Liver (tissue), 9 donors: Measurements from ENCODE around the gene CSF2. TPM values are rescaled to one million over a fixed set of nuclear protein-coding genes. Genes with fewer than 3 reads are reported as not detected.

Experiments used
- DNase-seq: peaks from one replicate; pipeline ENCODE4 v3.0.0-alpha.2; 2017; ENCODE audit warnings: low spot score
- H3K27ac ChIP-seq, 2 donors: one replicate each; pipeline ENCODE4 v1.7.0; 2013; ENCODE audit warnings: inconsistent platforms in 2 of 2, low read length in 2 of 2, control low read depth in 1 of 2, low read depth in 1 of 2, mild to moderate bottlenecking in 1 of 2
- H3K27me3 ChIP-seq, 4 donors: one replicate each; pipeline versions ENCODE4 v1.6.1 to v1.7.0; 2013; ENCODE audit warnings: low read length in 3 of 4, inconsistent platforms in 1 of 4, mild to moderate bottlenecking in 1 of 4, moderate library complexity in 1 of 4; ENCODE audit not compliant: control insufficient read depth in 4 of 4, insufficient read depth in 4 of 4
- H3K36me3 ChIP-seq, 4 donors: one replicate each; pipeline versions ENCODE4 v1.6.1 to v1.7.0; 2013; ENCODE audit warnings: low read length in 3 of 4, mild to moderate bottlenecking in 3 of 4, low read depth in 1 of 4, moderate library complexity in 1 of 4; ENCODE audit not compliant: control insufficient read depth in 4 of 4, insufficient read depth in 3 of 4
- H3K4me1 ChIP-seq, 4 donors: one replicate each; pipeline versions ENCODE4 v1.6.1 to v1.7.0; 2013; ENCODE audit warnings: low read length in 3 of 4, mild to moderate bottlenecking in 3 of 4, moderate library complexity in 1 of 4; ENCODE audit not compliant: control insufficient read depth in 4 of 4, insufficient read depth in 4 of 4
- H3K4me3 ChIP-seq, 3 donors: one replicate each; pipeline versions ENCODE4 v1.6.1 to v1.7.0; 2013; ENCODE audit warnings: low read length in 3 of 3, control low read depth in 1 of 3, low read depth in 1 of 3, mild to moderate bottlenecking in 1 of 3
- H3K9ac ChIP-seq, 2 donors: one replicate each; pipeline ENCODE4 v1.7.0; 2013; ENCODE audit warnings: low read length in 2 of 2, mild to moderate bottlenecking in 2 of 2, moderate library complexity in 2 of 2, control low read depth in 1 of 2, low read depth in 1 of 2
- H3K9me3 ChIP-seq, 4 donors: one replicate each; pipeline versions ENCODE4 v1.6.1 to v1.7.0; 2013; ENCODE audit warnings: low read length in 3 of 4; ENCODE audit not compliant: control insufficient read depth in 4 of 4
- EGR1 ChIP-seq, 2 donors: IDR thresholded peaks; 2 replicates each; pipeline ENCODE4 v1.6.1; 2016 to 2018; ENCODE audit warnings: antibody characterized with exemption in 2 of 2, low read depth in 2 of 2
- FOXA1 ChIP-seq: IDR thresholded peaks from 2 replicates; pipeline ENCODE4 v1.6.1; 2016; ENCODE audit warnings: antibody characterized with exemption
- FOXA2 ChIP-seq: IDR thresholded peaks from 2 replicates; pipeline ENCODE4 v1.6.1; 2016; ENCODE audit warnings: antibody characterized with exemption
- GABPA ChIP-seq, 2 donors: IDR thresholded peaks in 1 of 2; conservative IDR thresholded peaks in 1 of 2; 2 replicates each; pipeline ENCODE4 v1.6.1; 2016; ENCODE audit warnings: antibody characterized with exemption in 2 of 2, mild to moderate bottlenecking in 1 of 2, moderate library complexity in 1 of 2
- HNF4A ChIP-seq, 2 donors: conservative IDR thresholded peaks; 2 replicates each; pipeline ENCODE4 v1.6.1; 2016; ENCODE audit warnings: antibody characterized with exemption in 2 of 2, mild to moderate bottlenecking in 2 of 2
- HNF4G ChIP-seq: IDR thresholded peaks from 2 replicates; pipeline ENCODE4 v1.6.1; 2016; ENCODE audit warnings: antibody characterized with exemption
- JUND ChIP-seq, 2 donors: IDR thresholded peaks; 2 replicates each; pipeline ENCODE4 v1.6.1; 2016; ENCODE audit warnings: antibody characterized with exemption in 2 of 2
- NR2F2 ChIP-seq: IDR thresholded peaks from 2 replicates; pipeline ENCODE4 v1.6.1; 2016; ENCODE audit warnings: antibody characterized with exemption
- RAD21 ChIP-seq, 2 donors: IDR thresholded peaks; 2 replicates each; pipeline ENCODE4 v1.6.1; 2016; ENCODE audit warnings: antibody characterized with exemption in 2 of 2, mild to moderate bottlenecking in 2 of 2
- RXRA ChIP-seq, 2 donors: IDR thresholded peaks; 2 replicates each; pipeline ENCODE4 v1.6.1; 2017 to 2018; ENCODE audit warnings: antibody characterized with exemption in 2 of 2, mild to moderate bottlenecking in 1 of 2
- SP1 ChIP-seq: IDR thresholded peaks from 2 replicates; pipeline ENCODE4 v1.6.1; 2018; ENCODE audit warnings: antibody characterized with exemption, mild to moderate bottlenecking
- TAF1 ChIP-seq: conservative IDR thresholded peaks from 2 replicates; pipeline ENCODE4 v1.6.1; 2016; ENCODE audit warnings: antibody characterized with exemption, mild to moderate bottlenecking
- YY1 ChIP-seq: IDR thresholded peaks from 2 replicates; pipeline ENCODE4 v1.6.1; 2016; ENCODE audit warnings: antibody characterized with exemption, mild to moderate bottlenecking
- WGBS: extraction: QIAGEN DNeasy Blood & Tissue Kit; methylation state at CpG from one replicate; pipeline ENCODE4 v1.1.7; 2013; 5-methylcytosine and 5-hydroxymethylcytosine counted together
- polyA plus RNA-seq, 2 donors: library from polyadenylated mRNA; stranded (reverse) in 1 of 2; unstranded in 1 of 2; fragments of 200-250 nt in 1 of 2; fragments of >200 nt in 1 of 2; fragmentation: Nextera tagmentation in 1 of 2; extraction: Ambion mirVana in 1 of 2; gene quantifications; one replicate each; pipeline versions ENCODE4 v1.2.1 to v1.2.3, GENCODE V29; 2013 to 2015
- total RNA-seq, 2 donors: library from RNA; depleted of rRNA; stranded (reverse); fragments of >200 nt; gene quantifications; one replicate each; pipeline ENCODE4 v1.2.3, GENCODE V29; 2014
- TF ChIP-seq, protein P1 (sequence below): fragments of 150-350 bp; IDR thresholded peaks from 2 replicates; pipeline ENCODE4 v1.5.1; 2017; ENCODE audit warnings: improper control_type of control experiment, low read depth, low read length; ENCODE audit not compliant: missing input control
- TF ChIP-seq, protein P2 (sequence below): IDR thresholded peaks from 2 replicates; pipeline ENCODE4 v1.6.1; 2016; ENCODE audit warnings: antibody characterized with exemption, mild to moderate bottlenecking
- TF ChIP-seq, protein P3 (sequence below): IDR thresholded peaks from 2 replicates; pipeline ENCODE4 v1.6.1; 2016; ENCODE audit warnings: antibody characterized with exemption
- TF ChIP-seq, protein P4 (sequence below): IDR thresholded peaks from 2 replicates; pipeline ENCODE4 v1.6.1; 2016; ENCODE audit warnings: antibody characterized with exemption
- TF ChIP-seq, protein P5 (sequence below): IDR thresholded peaks from 2 replicates; pipeline ENCODE4 v1.6.1; 2016; ENCODE audit warnings: antibody characterized with exemption
- donor health status: healthy.
- donor health status: healthy.
- donor health status: healthy.
- donor health status: healthy.
- donor health status: healthy.

The CSF2 gene
- total and polyA plus RNA-seq, 4 donors = not detected

DNA sequence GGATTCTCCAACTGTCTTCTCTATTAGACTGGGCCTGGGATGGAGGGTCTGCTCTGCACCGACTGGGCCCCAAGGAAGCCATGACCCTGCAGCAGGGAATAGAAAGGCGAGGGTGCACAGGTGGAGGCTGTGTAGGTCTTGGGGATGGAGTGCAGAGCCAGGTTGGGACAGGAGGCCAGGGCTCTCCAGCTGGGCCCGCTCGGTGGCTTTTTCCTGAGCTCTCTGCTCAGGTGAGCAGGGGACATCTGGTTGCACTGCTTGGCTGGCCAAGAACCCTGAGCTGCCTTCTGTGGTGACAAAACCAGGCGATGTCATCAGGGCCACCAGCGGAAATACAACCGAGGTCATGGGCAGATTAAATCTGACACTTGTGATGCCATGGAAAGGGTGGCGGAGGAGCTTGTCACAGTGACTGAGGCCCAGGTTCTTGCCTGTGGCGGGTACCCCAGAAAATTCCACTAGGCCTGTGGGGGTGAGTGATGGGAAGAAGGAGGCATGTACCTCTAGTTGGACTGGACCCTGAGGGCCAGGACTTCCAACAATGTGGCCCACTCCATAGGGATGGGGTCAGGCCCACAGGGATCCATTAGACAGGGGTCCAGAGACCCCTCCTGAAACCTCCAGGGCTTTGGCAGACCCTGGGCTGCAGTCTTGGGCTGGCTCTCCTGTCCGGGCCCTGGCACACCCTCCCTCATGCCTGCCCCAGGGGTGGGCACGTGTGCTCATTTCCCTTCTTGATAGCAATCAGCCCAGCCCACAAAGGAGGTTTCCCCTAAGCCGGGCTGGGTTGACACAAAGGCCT is 17.6 kb upstream of the CSF2 start:
- no peak for TF ChIP-seq JUND (IDR thresholded peaks at IDR 0.05)
- no peak for TF ChIP-seq TAF1
- TF ChIP-seq, protein P1, sequence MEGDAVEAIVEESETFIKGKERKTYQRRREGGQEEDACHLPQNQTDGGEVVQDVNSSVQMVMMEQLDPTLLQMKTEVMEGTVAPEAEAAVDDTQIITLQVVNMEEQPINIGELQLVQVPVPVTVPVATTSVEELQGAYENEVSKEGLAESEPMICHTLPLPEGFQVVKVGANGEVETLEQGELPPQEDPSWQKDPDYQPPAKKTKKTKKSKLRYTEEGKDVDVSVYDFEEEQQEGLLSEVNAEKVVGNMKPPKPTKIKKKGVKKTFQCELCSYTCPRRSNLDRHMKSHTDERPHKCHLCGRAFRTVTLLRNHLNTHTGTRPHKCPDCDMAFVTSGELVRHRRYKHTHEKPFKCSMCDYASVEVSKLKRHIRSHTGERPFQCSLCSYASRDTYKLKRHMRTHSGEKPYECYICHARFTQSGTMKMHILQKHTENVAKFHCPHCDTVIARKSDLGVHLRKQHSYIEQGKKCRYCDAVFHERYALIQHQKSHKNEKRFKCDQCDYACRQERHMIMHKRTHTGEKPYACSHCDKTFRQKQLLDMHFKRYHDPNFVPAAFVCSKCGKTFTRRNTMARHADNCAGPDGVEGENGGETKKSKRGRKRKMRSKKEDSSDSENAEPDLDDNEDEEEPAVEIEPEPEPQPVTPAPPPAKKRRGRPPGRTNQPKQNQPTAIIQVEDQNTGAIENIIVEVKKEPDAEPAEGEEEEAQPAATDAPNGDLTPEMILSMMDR = no peak
- no peak for TF ChIP-seq YY1
- no peak for TF ChIP-seq HNF4A (conservative IDR thresholded peaks at IDR 0.05)
- TF ChIP-seq, protein P2, sequence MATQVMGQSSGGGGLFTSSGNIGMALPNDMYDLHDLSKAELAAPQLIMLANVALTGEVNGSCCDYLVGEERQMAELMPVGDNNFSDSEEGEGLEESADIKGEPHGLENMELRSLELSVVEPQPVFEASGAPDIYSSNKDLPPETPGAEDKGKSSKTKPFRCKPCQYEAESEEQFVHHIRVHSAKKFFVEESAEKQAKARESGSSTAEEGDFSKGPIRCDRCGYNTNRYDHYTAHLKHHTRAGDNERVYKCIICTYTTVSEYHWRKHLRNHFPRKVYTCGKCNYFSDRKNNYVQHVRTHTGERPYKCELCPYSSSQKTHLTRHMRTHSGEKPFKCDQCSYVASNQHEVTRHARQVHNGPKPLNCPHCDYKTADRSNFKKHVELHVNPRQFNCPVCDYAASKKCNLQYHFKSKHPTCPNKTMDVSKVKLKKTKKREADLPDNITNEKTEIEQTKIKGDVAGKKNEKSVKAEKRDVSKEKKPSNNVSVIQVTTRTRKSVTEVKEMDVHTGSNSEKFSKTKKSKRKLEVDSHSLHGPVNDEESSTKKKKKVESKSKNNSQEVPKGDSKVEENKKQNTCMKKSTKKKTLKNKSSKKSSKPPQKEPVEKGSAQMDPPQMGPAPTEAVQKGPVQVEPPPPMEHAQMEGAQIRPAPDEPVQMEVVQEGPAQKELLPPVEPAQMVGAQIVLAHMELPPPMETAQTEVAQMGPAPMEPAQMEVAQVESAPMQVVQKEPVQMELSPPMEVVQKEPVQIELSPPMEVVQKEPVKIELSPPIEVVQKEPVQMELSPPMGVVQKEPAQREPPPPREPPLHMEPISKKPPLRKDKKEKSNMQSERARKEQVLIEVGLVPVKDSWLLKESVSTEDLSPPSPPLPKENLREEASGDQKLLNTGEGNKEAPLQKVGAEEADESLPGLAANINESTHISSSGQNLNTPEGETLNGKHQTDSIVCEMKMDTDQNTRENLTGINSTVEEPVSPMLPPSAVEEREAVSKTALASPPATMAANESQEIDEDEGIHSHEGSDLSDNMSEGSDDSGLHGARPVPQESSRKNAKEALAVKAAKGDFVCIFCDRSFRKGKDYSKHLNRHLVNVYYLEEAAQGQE = no peak
- TF ChIP-seq, protein P3, sequence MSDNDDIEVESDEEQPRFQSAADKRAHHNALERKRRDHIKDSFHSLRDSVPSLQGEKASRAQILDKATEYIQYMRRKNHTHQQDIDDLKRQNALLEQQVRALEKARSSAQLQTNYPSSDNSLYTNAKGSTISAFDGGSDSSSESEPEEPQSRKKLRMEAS = no peak
- TF ChIP-seq NR2F2 = no peak
- TF ChIP-seq, protein P4, sequence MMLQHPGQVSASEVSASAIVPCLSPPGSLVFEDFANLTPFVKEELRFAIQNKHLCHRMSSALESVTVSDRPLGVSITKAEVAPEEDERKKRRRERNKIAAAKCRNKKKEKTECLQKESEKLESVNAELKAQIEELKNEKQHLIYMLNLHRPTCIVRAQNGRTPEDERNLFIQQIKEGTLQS = no peak
- TF ChIP-seq, protein P5, sequence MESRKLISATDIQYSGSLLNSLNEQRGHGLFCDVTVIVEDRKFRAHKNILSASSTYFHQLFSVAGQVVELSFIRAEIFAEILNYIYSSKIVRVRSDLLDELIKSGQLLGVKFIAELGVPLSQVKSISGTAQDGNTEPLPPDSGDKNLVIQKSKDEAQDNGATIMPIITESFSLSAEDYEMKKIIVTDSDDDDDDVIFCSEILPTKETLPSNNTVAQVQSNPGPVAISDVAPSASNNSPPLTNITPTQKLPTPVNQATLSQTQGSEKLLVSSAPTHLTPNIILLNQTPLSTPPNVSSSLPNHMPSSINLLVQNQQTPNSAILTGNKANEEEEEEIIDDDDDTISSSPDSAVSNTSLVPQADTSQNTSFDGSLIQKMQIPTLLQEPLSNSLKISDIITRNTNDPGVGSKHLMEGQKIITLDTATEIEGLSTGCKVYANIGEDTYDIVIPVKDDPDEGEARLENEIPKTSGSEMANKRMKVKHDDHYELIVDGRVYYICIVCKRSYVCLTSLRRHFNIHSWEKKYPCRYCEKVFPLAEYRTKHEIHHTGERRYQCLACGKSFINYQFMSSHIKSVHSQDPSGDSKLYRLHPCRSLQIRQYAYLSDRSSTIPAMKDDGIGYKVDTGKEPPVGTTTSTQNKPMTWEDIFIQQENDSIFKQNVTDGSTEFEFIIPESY = no peak
- no peak for TF ChIP-seq HNF4G
- TF ChIP-seq FOXA1 = no peak
- no peak for TF ChIP-seq SP1
- no peak for TF ChIP-seq EGR1 (IDR thresholded peaks at IDR 0.05; ENCODE audit: low read depth in 2 of 2)
- TF ChIP-seq RXRA (IDR thresholded peaks at IDR 0.05) = no peak
- TF ChIP-seq RAD21 (IDR thresholded peaks at IDR 0.05) = no peak
- no peak for TF ChIP-seq FOXA2
- TF ChIP-seq GABPA (IDR thresholded peaks at IDR 0.05 in 1 of 2, conservative IDR thresholded peaks at IDR 0.05 in 1 of 2) = no peak
- H3K9ac ChIP-seq = no peak overlapping the region
- H3K4me3 ChIP-seq = no peak overlapping the region
- H3K27me3 ChIP-seq = no peaks in the 10 kb centered on the region
- H3K27ac ChIP-seq = no peak overlapping the region
- WGBS = 85% methylated on average over 12 of the region's 12 CpGs
- H3K9me3 ChIP-seq = no peaks in the 10 kb centered on the region
- peak; percentile 29 for DNase-seq
- H3K36me3 ChIP-seq = no peaks in the 10 kb centered on the region
- H3K4me1 ChIP-seq = no peaks in the 10 kb centered on the region
